Nephron progenitor cell (in vitro differentiated cells): Measurements from ENCODE around the gene PKHD1.

Source experiments
- DNase-seq: peaks from one replicate; pipeline ENCODE4 v3.0.0; 2021
- H3K27ac Mint-ChIP-seq: 2 replicates; pipeline ENCODE4 v1.8.0; 2021; ENCODE audit warnings: mild to moderate bottlenecking, moderate library complexity, mixed read lengths
- H3K27me3 Mint-ChIP-seq: 2 replicates; pipeline ENCODE4 v1.8.0; 2021; ENCODE audit warnings: mild to moderate bottlenecking, low read depth, mixed read lengths; ENCODE audit not compliant: poor library complexity
- H3K36me3 Mint-ChIP-seq: 2 replicates; pipeline ENCODE4 v1.8.0; 2021; ENCODE audit warnings: low read depth, mixed read lengths
- H3K4me1 Mint-ChIP-seq: 2 replicates; pipeline ENCODE4 v1.8.0; 2021; ENCODE audit warnings: mixed read lengths
- H3K4me3 Mint-ChIP-seq: 2 replicates; pipeline ENCODE4 v1.8.0; 2021; ENCODE audit warnings: mild to moderate bottlenecking, moderate library complexity, mixed read lengths
- H3K9me3 Mint-ChIP-seq: 2 replicates; pipeline ENCODE4 v1.8.0; 2021; ENCODE audit warnings: mild to moderate bottlenecking, moderate library complexity, mixed read lengths
- CTCF ChIP-seq: fragments of 200-600 bp; sonication (generic); IDR thresholded peaks from 2 replicates; pipeline ENCODE4 v1.5.0; 2021; ENCODE audit warnings: antibody characterized with exemption

The PKHD1 gene

GRCh38 chr6:52115891-52116604 is 28.6 kb upstream of the PKHD1 start:
- Mint-ChIP-seq H3K27me3 (peaks cover 4% of the 10 kb centered on the region), H3K36me3 (no peaks in the 10 kb centered on the region), H3K27ac (no peak overlapping the region), H3K4me3 (no peak overlapping the region), H3K4me1 (peaks cover 14% of the 10 kb centered on the region), H3K9me3 (peaks cover 14% of the 10 kb centered on the region)
- DNase-seq = no peak
- TF ChIP-seq CTCF = no peak

- H3K9me3 Mint-ChIP-seq = peaks cover 12% of the 10 kb centered on the region
- TF ChIP-seq CTCF = no peak
- H3K36me3 Mint-ChIP-seq = no peaks in the 10 kb centered on the region
- H3K27ac Mint-ChIP-seq = no peak overlapping the region
- DNase-seq = no peak
- H3K4me3 Mint-ChIP-seq = no peak overlapping the region
- H3K27me3 Mint-ChIP-seq = peaks cover 4% of the 10 kb centered on the region
- H3K4me1 Mint-ChIP-seq = peaks cover 14% of the 10 kb centered on the region
Measured at GRCh38 chr6:52115145-52115741, 27.8 kb upstream of the PKHD1 start.

- peaks cover 10% of the 10 kb centered on the region for H3K9me3 Mint-ChIP-seq
Measured at GRCh38 chr6:52109171-52109571, 21.8 kb upstream of the PKHD1 start.

GRCh38 chr6:52108128-52108527 is 20.7 kb upstream of the PKHD1 start:
- H3K36me3 Mint-ChIP-seq = no peaks in the 10 kb centered on the region
- peak; percentile 8 for DNase-seq
- peaks cover 10% of the 10 kb centered on the region for H3K9me3 Mint-ChIP-seq
- H3K27me3 Mint-ChIP-seq = no peaks in the 10 kb centered on the region
- peaks cover 31% of the 10 kb centered on the region for H3K4me1 Mint-ChIP-seq
- no peak overlapping the region for H3K27ac Mint-ChIP-seq
- no peak overlapping the region for H3K4me3 Mint-ChIP-seq
- no peak for TF ChIP-seq CTCF

More at GRCh38 chr6:52109171-52109571, 21.8 kb upstream of the PKHD1 start:
- Mint-ChIP-seq H3K27me3 (no peaks in the 10 kb centered on the region), H3K4me3 (no peak overlapping the region), H3K27ac (peak overlapping the region; percentile 94), H3K36me3 (no peaks in the 10 kb centered on the region), H3K4me1 (peaks cover 31% of the 10 kb centered on the region)
- DNase-seq = no peak
- no peak for TF ChIP-seq CTCF

GRCh38 chr6:52106994-52107393 is 19.6 kb upstream of the PKHD1 start:
- DNase-seq = no peak
- Mint-ChIP-seq H3K27ac (no peak overlapping the region), H3K4me3 (no peak overlapping the region), H3K4me1 (peaks cover 31% of the 10 kb centered on the region), H3K27me3 (no peaks in the 10 kb centered on the region), H3K36me3 (no peaks in the 10 kb centered on the region), H3K9me3 (peaks cover 7% of the 10 kb centered on the region)
- no peak for TF ChIP-seq CTCF

GRCh38 chr6:52104979-52105378 is 17.6 kb upstream of the PKHD1 start:
- TF ChIP-seq CTCF = no peak
- peaks cover 31% of the 10 kb centered on the region for H3K4me1 Mint-ChIP-seq
- H3K36me3 Mint-ChIP-seq = no peaks in the 10 kb centered on the region
- no peaks in the 10 kb centered on the region for H3K9me3 Mint-ChIP-seq
- no peak for DNase-seq
- no peak overlapping the region for H3K27ac Mint-ChIP-seq
- H3K4me3 Mint-ChIP-seq = no peak overlapping the region
- H3K27me3 Mint-ChIP-seq = peaks cover 4% of the 10 kb centered on the region
